ENCODE results near the gene CRIP1.

GRCh38 chr14:105469456-105470349 lies 17.0 kb upstream of the CRIP1 start:
- TF ChIP-seq CTCF (IDR thresholded peaks at IDR 0.05; ENCODE audit: poor library complexity) (no peak), EZH2 (IDR thresholded peaks at IDR 0.05; ENCODE audit: borderline replicate concordance) (no peak)
